PFSK-1 (cell line): Measurements from ENCODE around the gene POLR1B.

Experiments used
- POLR2AphosphoS5 ChIP-seq: IDR thresholded peaks from 2 replicates; pipeline ENCODE4 v1.6.1; 2012; ENCODE audit warnings: low read depth, mild to moderate bottlenecking, control low read depth, low read length, moderate library complexity
- SIN3A ChIP-seq: IDR thresholded peaks from 2 replicates; pipeline ENCODE4 v1.6.1; 2012; ENCODE audit warnings: mild to moderate bottlenecking, low read length, moderate library complexity, borderline replicate concordance; ENCODE audit not compliant: insufficient read depth
- TAF1 ChIP-seq: IDR thresholded peaks from 2 replicates; pipeline ENCODE4 v1.6.1; 2012; ENCODE audit warnings: low read length, control low read depth, borderline replicate concordance; ENCODE audit not compliant: insufficient read depth
- TF ChIP-seq, protein P1 (sequence below), 2 experiments: IDR thresholded peaks; 2 replicates each; pipeline versions ENCODE4 v1.6.1 to v1.8.0; 2011 to 2012; ENCODE audit warnings: low read depth in 2 of 2, low read length in 2 of 2, control low read depth in 1 of 2, inconsistent platforms in 1 of 2, mild to moderate bottlenecking in 1 of 2, moderate library complexity in 1 of 2; ENCODE audit not compliant: insufficient read depth in 1 of 2

DNA sequence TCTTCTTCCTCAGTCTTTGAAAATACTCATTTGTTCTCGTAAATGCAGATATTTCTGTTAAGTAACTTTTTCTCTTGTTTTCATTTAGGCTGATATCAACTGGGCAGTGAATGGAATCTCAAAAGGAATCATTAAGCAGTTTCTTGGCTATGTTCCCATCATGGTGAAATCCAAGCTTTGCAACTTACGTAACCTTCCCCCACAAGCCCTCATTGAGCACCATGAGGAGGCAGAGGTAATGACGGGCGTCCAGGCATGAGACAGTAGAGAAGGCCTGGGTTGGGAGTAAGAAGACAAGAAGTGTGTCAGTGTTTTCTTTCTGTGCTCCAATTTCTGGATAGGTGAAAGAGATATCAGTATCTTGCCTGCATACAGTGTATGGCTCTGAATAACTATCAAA lies 5.1 kb downstream of the POLR1B start:
- TF ChIP-seq POLR2AphosphoS5 (no peak), TAF1 (no peak), SIN3A (no peak)
- TF ChIP-seq, protein P1, sequence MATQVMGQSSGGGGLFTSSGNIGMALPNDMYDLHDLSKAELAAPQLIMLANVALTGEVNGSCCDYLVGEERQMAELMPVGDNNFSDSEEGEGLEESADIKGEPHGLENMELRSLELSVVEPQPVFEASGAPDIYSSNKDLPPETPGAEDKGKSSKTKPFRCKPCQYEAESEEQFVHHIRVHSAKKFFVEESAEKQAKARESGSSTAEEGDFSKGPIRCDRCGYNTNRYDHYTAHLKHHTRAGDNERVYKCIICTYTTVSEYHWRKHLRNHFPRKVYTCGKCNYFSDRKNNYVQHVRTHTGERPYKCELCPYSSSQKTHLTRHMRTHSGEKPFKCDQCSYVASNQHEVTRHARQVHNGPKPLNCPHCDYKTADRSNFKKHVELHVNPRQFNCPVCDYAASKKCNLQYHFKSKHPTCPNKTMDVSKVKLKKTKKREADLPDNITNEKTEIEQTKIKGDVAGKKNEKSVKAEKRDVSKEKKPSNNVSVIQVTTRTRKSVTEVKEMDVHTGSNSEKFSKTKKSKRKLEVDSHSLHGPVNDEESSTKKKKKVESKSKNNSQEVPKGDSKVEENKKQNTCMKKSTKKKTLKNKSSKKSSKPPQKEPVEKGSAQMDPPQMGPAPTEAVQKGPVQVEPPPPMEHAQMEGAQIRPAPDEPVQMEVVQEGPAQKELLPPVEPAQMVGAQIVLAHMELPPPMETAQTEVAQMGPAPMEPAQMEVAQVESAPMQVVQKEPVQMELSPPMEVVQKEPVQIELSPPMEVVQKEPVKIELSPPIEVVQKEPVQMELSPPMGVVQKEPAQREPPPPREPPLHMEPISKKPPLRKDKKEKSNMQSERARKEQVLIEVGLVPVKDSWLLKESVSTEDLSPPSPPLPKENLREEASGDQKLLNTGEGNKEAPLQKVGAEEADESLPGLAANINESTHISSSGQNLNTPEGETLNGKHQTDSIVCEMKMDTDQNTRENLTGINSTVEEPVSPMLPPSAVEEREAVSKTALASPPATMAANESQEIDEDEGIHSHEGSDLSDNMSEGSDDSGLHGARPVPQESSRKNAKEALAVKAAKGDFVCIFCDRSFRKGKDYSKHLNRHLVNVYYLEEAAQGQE (IDR thresholded peaks at IDR 0.05; ENCODE audit: insufficient read depth in 1 of 2, low read depth in 2 of 2, low read length in 2 of 2): no peak
